Ramos (cell line): ENCODE data around the gene FOXF1.

ENCODE experiments used
- in situ Hi-C: fragments of 300-500 bp; cut with MboI; formaldehyde crosslinking; loops from one replicate; pipeline ENCODE4 v1.14.3; 2022; ENCODE audit warnings: low sequenced_read_pairs; ENCODE audit not compliant: unreplicated experiment

FOXF1 gene

GRCh38 chr16:86510465-86511261 is at the start of gene FOXF1:
TSS of gene FOXF1 (plus strand) at chr16:86510527. CDS start at chr16:86510570, 43 bp downstream.
- in situ Hi-C loops = loop anchor here (10.0 kb wide), 2 partner anchors 436 to 696 kb away; no protein-coding TSS in a partner anchor

GRCh38 chr16:86461037-86461436 is 49.3 kb upstream of the FOXF1 start:
- in situ Hi-C loops = no loop called here

GRCh38 chr16:86462334-86463084 is 47.8 kb upstream of the FOXF1 start:
- in situ Hi-C loops = no loop called here

GRCh38 chr16:86464044-86464443 is 46.3 kb upstream of the FOXF1 start:
- in situ Hi-C loops = no loop called here

GRCh38 chr16:86465434-86465833 is 44.9 kb upstream of the FOXF1 start:
- in situ Hi-C loops = no loop called here

- in situ Hi-C loops = no loop called here
Observed at GRCh38 chr16:86466696-86467406, 43.5 kb upstream of the FOXF1 start.

GRCh38 chr16:86467490-86467889 is 42.8 kb upstream of the FOXF1 start:
- in situ Hi-C loops = no loop called here

- in situ Hi-C loops = no loop called here
Observed at GRCh38 chr16:86470964-86471363, 39.4 kb upstream of the FOXF1 start.

- in situ Hi-C loops = no loop called here
Observed at GRCh38 chr16:86471896-86472295, 38.4 kb upstream of the FOXF1 start.

- in situ Hi-C loops = no loop called here
Observed at GRCh38 chr16:86472366-86472765, 38.0 kb upstream of the FOXF1 start.

- in situ Hi-C loops = no loop called here
Observed at GRCh38 chr16:86476956-86477534, 33.3 kb upstream of the FOXF1 start.

- in situ Hi-C loops = no loop called here
Observed at GRCh38 chr16:86477642-86478041, 32.7 kb upstream of the FOXF1 start.

GRCh38 chr16:86478779-86479178 is 31.5 kb upstream of the FOXF1 start:
- in situ Hi-C loops = no loop called here

GRCh38 chr16:86479419-86479818 is 30.9 kb upstream of the FOXF1 start:
- in situ Hi-C loops = no loop called here

GRCh38 chr16:86480444-86480843 is 29.9 kb upstream of the FOXF1 start:
- in situ Hi-C loops = no loop called here

GRCh38 chr16:86481607-86482006 is 28.7 kb upstream of the FOXF1 start:
- in situ Hi-C loops = no loop called here

- in situ Hi-C loops = no loop called here
Observed at GRCh38 chr16:86484240-86484639, 26.1 kb upstream of the FOXF1 start.

- in situ Hi-C loops = no loop called here
Observed at GRCh38 chr16:86485746-86486145, 24.6 kb upstream of the FOXF1 start.

- in situ Hi-C loops = no loop called here
Observed at GRCh38 chr16:86490859-86491639, 19.3 kb upstream of the FOXF1 start.

GRCh38 chr16:86491640-86492023 is 18.7 kb upstream of the FOXF1 start:
- in situ Hi-C loops = no loop called here
